OCI-LY1 (cell line): ENCODE data around the gene GAB4.

Experiments
- CTCF ChIP-seq: fragments of 200-600 bp; sonication (generic), shearing (Covaris generic); IDR thresholded peaks from 2 replicates; pipeline ENCODE4 v1.5.1; 2017; ENCODE audit warnings: mild to moderate bottlenecking, antibody characterized with exemption, low read length, moderate library complexity, mixed read lengths
- EZH2 ChIP-seq: fragments of 200-600 bp; sonication (generic), shearing (Covaris generic); IDR thresholded peaks from 2 replicates; pipeline ENCODE4 v1.8.0; 2017; ENCODE audit warnings: borderline replicate concordance, mixed run types, mild to moderate bottlenecking, antibody characterized with exemption, low read length, moderate library complexity, mixed read lengths

GRCh38 chr22:16915701-16916100 lies 92.3 kb downstream of the GAB4 start:
- TF ChIP-seq CTCF (no peak), EZH2 (no peak)
